ENCODE results near the gene NECTIN3.

Gene NECTIN3

DNA sequence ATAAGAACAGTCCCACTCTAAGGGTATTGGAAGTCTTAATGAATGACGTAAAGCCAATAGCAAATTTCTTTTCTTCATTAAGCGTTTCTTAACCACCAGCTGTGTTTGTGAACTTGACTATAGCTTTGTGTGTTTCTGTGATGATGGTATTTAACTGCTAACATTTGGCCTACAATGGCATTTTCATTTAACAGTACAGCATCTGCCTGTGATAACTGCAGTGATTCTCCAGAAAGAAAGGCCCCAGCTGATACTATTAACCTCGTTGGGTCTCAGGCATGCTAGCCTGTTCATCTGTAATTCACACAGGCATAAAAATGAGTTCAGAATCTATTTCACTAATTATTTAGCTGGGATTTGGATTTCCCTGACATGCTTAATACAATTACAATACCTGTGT, 121.9 kb downstream of the NECTIN3 start:
- H3K27ac ChIP-seq, result no peak overlapping the region
- H3K9me3 ChIP-seq, result no peaks in the 10 kb centered on the region
- no peaks in the 10 kb centered on the region for H3K4me1 ChIP-seq
- H3K4me2 ChIP-seq, result no peak overlapping the region
- no peaks in the 10 kb centered on the region for H3K27me3 ChIP-seq
- H3K4me3 ChIP-seq, result no peak overlapping the region
- no peak overlapping the region for H3K9ac ChIP-seq
- H3K36me3 ChIP-seq, result no peaks in the 10 kb centered on the region
- H4K20me1 ChIP-seq, result no peaks in the 10 kb centered on the region
- TF ChIP-seq Cebpa-rat (IDR thresholded peaks at IDR 0.05), result no peak

DNA sequence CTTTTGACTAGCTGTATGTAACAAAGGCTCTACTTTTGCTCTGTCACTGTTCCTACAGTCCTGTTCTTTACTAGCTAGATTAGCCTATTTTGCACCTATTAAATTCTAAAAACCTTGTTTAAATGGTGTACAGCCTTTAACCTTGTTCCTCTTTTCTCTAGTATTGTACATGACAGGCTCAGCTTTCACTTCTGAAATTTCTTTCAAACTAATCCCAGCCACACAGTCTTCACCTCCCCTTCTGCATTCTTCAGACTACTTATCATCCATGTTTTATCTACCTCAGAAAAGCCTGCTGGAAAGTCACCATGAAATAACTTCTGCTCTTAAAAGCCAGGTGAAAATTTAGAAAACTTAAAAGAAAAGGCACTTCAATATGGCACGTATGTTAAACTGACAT, 122.4 kb downstream of the NECTIN3 start:
- Histone ChIP-seq H3K36me3 (no peaks in the 10 kb centered on the region), H3K9ac (no peak overlapping the region), H3K4me2 (no peak overlapping the region), H3K4me3 (no peak overlapping the region), H3K27me3 (no peaks in the 10 kb centered on the region), H3K9me3 (no peaks in the 10 kb centered on the region), H3K27ac (no peak overlapping the region), H4K20me1 (no peaks in the 10 kb centered on the region), H3K4me1 (no peaks in the 10 kb centered on the region)
- no peak for TF ChIP-seq Cebpa-rat (IDR thresholded peaks at IDR 0.05)

DNA sequence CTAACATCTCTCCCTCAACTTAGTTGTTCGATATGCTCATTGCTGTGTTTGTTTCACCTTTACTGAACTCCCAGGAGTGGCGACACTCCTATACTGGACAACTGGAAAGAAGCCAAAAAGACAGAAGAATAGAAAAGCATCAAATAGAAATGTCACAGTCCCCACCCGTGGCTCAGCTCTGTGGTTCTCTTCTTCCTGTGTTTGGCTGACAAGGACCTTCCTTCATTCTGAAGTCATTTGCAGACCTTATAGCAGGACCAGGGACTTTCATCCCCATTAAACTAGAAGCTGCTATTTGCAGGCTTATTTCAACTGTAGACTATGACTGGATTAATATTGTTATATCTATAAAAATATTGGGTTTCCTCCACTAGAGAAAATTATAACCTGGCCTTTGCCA, 125.9 kb downstream of the NECTIN3 start:
- TF ChIP-seq Cebpa-rat (IDR thresholded peaks at IDR 0.05), result no peak
- H3K4me3 ChIP-seq, result no peak overlapping the region
- no peak overlapping the region for H3K27ac ChIP-seq
- no peaks in the 10 kb centered on the region for H3K36me3 ChIP-seq
- H3K4me1 ChIP-seq, result no peaks in the 10 kb centered on the region
- H3K9me3 ChIP-seq, result no peaks in the 10 kb centered on the region
- H4K20me1 ChIP-seq, result no peaks in the 10 kb centered on the region
- H3K9ac ChIP-seq, result no peak overlapping the region
- H3K4me2 ChIP-seq, result no peak overlapping the region
- no peaks in the 10 kb centered on the region for H3K27me3 ChIP-seq

DNA sequence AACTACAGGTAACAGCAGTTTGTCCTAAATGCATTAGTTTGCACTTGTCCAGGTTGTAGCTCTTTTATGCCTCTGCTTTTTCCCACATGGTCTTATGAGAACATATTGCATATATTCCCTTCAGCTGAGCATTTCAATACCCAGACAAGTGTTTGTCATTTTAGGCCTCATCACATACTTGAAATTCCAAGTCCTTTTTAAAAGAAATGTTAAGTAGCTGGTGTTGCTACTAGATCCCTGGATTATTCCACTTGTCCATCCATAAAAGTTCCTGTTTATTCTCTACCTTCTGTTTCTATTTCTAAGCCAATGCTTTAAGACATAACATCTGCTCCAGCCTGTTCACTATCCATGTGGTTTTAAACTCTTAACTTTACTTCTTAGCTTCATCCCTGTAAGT, 128.4 kb downstream of the NECTIN3 start:
- H3K36me3 ChIP-seq, result no peaks in the 10 kb centered on the region
- no peak for TF ChIP-seq Cebpa-rat (IDR thresholded peaks at IDR 0.05)
- no peak overlapping the region for H3K4me3 ChIP-seq
- H3K9me3 ChIP-seq, result no peaks in the 10 kb centered on the region
- no peaks in the 10 kb centered on the region for H3K4me1 ChIP-seq
- H4K20me1 ChIP-seq, result no peaks in the 10 kb centered on the region
- H3K4me2 ChIP-seq, result no peak overlapping the region
- H3K27ac ChIP-seq, result no peak overlapping the region
- H3K27me3 ChIP-seq, result no peaks in the 10 kb centered on the region
- H3K9ac ChIP-seq, result no peak overlapping the region

DNA sequence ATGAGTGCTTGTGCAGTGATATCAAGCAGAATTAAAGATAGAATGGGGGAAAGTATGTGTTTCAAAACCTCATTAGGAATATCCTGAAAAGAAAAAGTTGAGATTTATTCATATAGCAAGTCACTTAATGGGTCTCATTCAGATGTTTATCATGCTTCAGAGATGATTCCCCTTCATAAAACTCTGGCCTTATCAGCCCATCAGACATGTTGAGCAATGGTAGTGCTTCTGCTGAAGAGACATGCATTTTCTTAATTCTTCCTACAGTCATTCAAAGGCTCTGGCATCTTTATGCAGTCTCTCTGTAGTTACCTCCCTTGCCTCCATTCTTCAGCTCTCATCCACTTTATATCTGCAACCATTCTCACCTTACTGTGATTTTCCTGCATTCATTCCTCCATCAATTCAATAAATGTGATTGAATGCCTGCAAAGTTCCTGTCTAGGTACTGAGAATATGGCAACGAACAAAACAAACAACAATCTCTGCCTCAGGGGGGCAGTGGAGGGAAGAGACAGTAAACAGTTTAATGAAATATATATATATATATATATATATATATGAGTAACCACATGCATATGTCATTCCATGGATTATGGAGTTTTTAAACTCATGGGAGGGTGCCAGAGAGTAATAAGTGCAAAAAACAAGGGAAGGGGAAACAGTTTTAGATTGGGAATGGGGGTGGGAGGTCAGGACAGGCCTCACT, 138.5 kb downstream of the NECTIN3 start:
- no peak overlapping the region for H3K4me2 ChIP-seq

DNA sequence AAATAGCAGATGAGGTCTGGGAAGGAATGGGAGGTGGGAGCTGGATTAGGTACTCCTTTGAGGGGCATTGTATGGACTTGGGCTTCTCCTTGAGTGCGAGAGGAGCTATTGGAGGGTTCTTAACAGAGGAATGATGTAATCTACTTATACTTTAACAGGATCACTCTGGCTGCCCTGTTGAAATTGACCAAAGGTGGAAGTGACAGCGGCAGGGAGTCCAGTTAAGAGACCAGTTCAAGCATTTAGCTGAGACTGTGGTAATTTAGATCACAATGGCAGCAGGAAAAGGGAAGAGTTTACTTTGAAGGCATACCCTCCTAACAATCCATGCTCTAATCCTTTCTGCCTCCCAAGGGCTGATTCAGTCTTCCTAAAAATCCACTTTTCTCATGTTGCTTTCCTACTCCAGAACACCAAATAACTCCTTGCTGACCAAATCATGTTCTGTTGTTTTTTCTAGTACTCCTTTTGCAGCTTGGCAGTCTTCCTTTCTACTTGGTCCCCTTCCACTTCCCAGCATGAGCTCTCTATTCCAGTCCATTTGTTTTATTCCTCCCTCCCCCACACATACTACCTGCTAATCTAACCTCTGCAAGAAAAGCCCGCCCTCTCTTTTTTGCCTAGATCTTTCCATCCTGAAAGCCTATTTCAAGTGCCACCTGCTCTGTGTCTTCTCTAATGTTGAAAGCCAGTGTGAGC, 139.4 kb downstream of the NECTIN3 start:
- no peaks in the 10 kb centered on the region for H3K36me3 ChIP-seq
- H3K9me3 ChIP-seq, result no peaks in the 10 kb centered on the region
- no peaks in the 10 kb centered on the region for H3K4me1 ChIP-seq
- no peaks in the 10 kb centered on the region for H3K27me3 ChIP-seq
- no peak overlapping the region for H3K4me3 ChIP-seq
- TF ChIP-seq Cebpa-rat (IDR thresholded peaks at IDR 0.05), result no peak
- H3K9ac ChIP-seq, result no peak overlapping the region
- H3K4me2 ChIP-seq, result no peak overlapping the region
- H3K27ac ChIP-seq, result no peak overlapping the region
- H4K20me1 ChIP-seq, result no peaks in the 10 kb centered on the region

More for the DNA sequence above, 138.5 kb downstream of the NECTIN3 start:
- H3K36me3 ChIP-seq, result no peaks in the 10 kb centered on the region
- no peaks in the 10 kb centered on the region for H3K9me3 ChIP-seq
- H3K27ac ChIP-seq, result no peak overlapping the region
- H3K27me3 ChIP-seq, result no peaks in the 10 kb centered on the region
- TF ChIP-seq Cebpa-rat (IDR thresholded peaks at IDR 0.05), result no peak
- H3K4me1 ChIP-seq, result no peaks in the 10 kb centered on the region
- H3K9ac ChIP-seq, result no peak overlapping the region
- no peak overlapping the region for H3K4me3 ChIP-seq
- no peaks in the 10 kb centered on the region for H4K20me1 ChIP-seq

DNA sequence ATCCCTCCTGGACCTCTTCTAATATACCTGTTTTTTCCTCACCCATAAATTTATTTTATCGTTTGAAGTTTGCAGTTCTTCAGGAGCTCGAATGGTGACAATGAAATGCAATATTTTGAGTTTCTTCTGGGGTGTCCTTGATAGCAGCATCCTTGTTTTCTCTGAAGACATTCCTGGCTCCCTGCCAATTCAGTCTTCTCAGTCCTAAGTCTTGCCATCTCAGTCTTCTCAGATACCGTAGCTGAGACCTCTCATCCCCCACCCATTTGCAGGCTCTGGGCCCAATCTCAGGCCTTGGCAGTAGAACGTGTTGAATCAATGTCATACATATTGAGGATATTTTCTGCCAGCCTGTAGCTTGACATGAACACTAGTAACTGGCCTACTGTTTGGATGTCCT, 140.9 kb downstream of the NECTIN3 start:
- H3K27ac ChIP-seq, result no peak overlapping the region
- no peaks in the 10 kb centered on the region for H3K9me3 ChIP-seq
- no peak overlapping the region for H3K4me2 ChIP-seq
- H3K4me1 ChIP-seq, result no peaks in the 10 kb centered on the region
- no peak overlapping the region for H3K4me3 ChIP-seq
- no peaks in the 10 kb centered on the region for H3K36me3 ChIP-seq
- H3K27me3 ChIP-seq, result no peaks in the 10 kb centered on the region
- no peak overlapping the region for H3K9ac ChIP-seq
- no peaks in the 10 kb centered on the region for H4K20me1 ChIP-seq
- TF ChIP-seq Cebpa-rat (IDR thresholded peaks at IDR 0.05), result no peak

DNA sequence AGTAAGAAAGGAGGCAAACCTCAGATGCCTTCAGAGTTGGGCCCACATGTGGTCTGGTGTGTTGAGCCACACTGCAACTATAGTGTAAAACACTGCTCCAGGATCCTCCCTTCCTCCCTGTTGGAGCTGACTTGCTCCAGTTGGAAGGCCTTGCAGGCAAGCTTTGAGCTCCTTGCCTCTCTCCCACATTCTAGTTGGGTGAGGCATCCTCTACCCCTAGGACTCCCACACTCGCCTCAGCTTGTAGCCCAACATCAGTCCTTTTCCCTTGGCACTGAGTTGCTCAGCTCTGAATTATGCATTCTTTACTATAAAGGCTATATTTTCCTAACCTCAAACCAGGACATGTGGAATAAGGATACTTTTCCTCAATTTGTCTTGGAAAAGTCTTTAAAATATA, 143.9 kb downstream of the NECTIN3 start:
- Histone ChIP-seq H3K4me3 (no peak overlapping the region), H3K9ac (no peak overlapping the region), H3K4me2 (no peak overlapping the region), H3K27me3 (no peaks in the 10 kb centered on the region), H3K27ac (no peak overlapping the region), H3K4me1 (no peaks in the 10 kb centered on the region), H3K9me3 (no peaks in the 10 kb centered on the region), H3K36me3 (no peaks in the 10 kb centered on the region), H4K20me1 (no peaks in the 10 kb centered on the region)
- TF ChIP-seq Cebpa-rat (IDR thresholded peaks at IDR 0.05), result no peak

DNA sequence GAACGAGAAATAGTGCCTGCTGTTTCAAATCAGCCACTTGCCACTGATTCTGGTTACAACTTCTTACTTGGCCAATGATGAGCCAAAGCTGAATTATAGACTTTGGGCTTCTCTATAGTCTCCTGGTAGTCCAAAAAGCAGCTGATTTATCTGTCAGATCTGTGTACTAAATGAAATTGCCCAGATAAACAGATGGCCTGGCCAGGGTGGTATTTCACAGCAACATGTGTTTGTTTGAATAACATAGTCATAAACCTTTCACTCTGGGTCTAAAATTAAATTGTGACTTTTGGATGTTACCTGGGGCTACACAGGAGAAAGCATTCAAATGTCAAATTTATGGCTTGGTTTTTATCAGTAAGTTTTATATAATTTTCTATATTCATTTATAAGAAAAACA, 147.0 kb downstream of the NECTIN3 start:
- Histone ChIP-seq H3K4me2 (no peak overlapping the region), H3K27ac (no peak overlapping the region), H3K27me3 (no peaks in the 10 kb centered on the region), H3K36me3 (no peaks in the 10 kb centered on the region), H3K4me3 (no peak overlapping the region), H3K9me3 (no peaks in the 10 kb centered on the region), H4K20me1 (no peaks in the 10 kb centered on the region), H3K4me1 (no peaks in the 10 kb centered on the region), H3K9ac (no peak overlapping the region)
- no peak for TF ChIP-seq Cebpa-rat (IDR thresholded peaks at IDR 0.05)

DNA sequence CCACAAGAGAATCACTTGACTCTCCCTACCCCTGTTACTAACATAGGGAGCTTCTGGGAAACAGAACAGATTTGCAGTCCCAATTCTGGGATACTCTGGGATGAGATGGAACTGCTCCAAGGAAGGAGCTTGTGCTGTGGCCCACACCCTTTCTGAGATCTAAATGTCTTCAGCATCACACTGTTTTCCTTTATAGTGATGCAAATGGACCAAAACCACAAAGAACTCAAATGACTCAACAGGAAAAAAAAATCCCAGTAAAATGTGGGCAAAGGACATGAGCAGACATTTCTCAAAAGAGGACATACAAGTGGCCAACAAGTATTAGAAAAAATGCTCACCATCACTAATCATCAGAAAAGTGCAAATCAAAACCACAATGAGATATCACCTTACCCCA, 155.6 kb downstream of the NECTIN3 start:
- Histone ChIP-seq H3K4me3 (no peak overlapping the region), H4K20me1 (no peaks in the 10 kb centered on the region), H3K4me2 (no peak overlapping the region), H3K4me1 (no peaks in the 10 kb centered on the region), H3K27me3 (no peaks in the 10 kb centered on the region), H3K9ac (no peak overlapping the region), H3K36me3 (no peaks in the 10 kb centered on the region), H3K9me3 (no peaks in the 10 kb centered on the region), H3K27ac (no peak overlapping the region)
- no peak for TF ChIP-seq Cebpa-rat (IDR thresholded peaks at IDR 0.05)
